H1 (cell line): ENCODE results near the gene ZBTB49. TPM values are rescaled to one million over a fixed set of nuclear protein-coding genes. Genes with fewer than 3 reads are reported as not detected.

Experiments
- CTCF ChIA-PET: fragments of 300-600 bp; sonication (Branson Sonifier 250); formaldehyde crosslinking; loops from one replicate; lab custom pipeline; 2021; ENCODE audit not compliant: partially characterized antibody; lab: Charles Lee
- POLR2A ChIA-PET: fragments of 300-600 bp; sonication (Branson Sonifier 250); formaldehyde crosslinking; loops from one replicate; lab custom pipeline; 2021; ENCODE audit warnings: inconsistent platforms; ENCODE audit not compliant: partially characterized antibody; lab: Charles Lee
- DNase-seq, 2 experiments: peaks; one replicate each; pipeline versions ENCODE4 v3.0.0 to v3.0.0-alpha.2; 2010 to 2022; ENCODE audit warnings: low spot score in 2 of 2, low read depth in 1 of 2, mixed read lengths in 1 of 2
- FAIRE-seq: peaks from 2 replicates; lab custom pipeline; 2011; peaks lifted over from hg19 to GRCh38; lab: Jason Lieb, UNC
- H2AFZ ChIP-seq: 2 replicates; pipeline ENCODE4 v1.8.1; 2012; ENCODE audit warnings: low read length, inconsistent platforms
- H2AK5ac ChIP-seq: 2 replicates; pipeline ENCODE4 v1.6.1; 2013; ENCODE audit warnings: low read depth, low read length
- H2BK120ac ChIP-seq: replicated peaks from 2 replicates; pipeline ENCODE3; 2013; ENCODE audit warnings: low read depth, low read length, inconsistent platforms
- H2BK12ac ChIP-seq: 2 replicates; pipeline ENCODE4 v1.6.1; 2013; ENCODE audit warnings: low read depth, low read length
- H2BK15ac ChIP-seq: 2 replicates; pipeline ENCODE4 v1.6.1; 2013; ENCODE audit warnings: low read length
- H2BK20ac ChIP-seq: 2 replicates; pipeline ENCODE4 v1.6.1; 2013; ENCODE audit warnings: low read length
- H2BK5ac ChIP-seq: 2 replicates; pipeline ENCODE4 v1.6.1; 2013; ENCODE audit warnings: low read depth, low read length
- H3K14ac ChIP-seq: 2 replicates; pipeline ENCODE4 v1.6.1; 2013; ENCODE audit warnings: inconsistent platforms; ENCODE audit not compliant: insufficient read length
- H3K18ac ChIP-seq: 2 replicates; pipeline ENCODE4 v1.6.1; 2013; ENCODE audit warnings: low read length; ENCODE audit errors: extremely low read depth
- H3K23ac ChIP-seq: 2 replicates; pipeline ENCODE4 v1.6.1; 2013; ENCODE audit warnings: inconsistent platforms; ENCODE audit not compliant: insufficient read length
- H3K23me2 ChIP-seq: 2 replicates; pipeline ENCODE4 v1.6.1; 2013; ENCODE audit warnings: low read depth, low read length
- H3K27ac ChIP-seq: 2 replicates; pipeline ENCODE4 v1.6.1; 2011; ENCODE audit warnings: low read depth, low read length, inconsistent platforms
- H3K27me3 ChIP-seq, 4 experiments: replicated peaks in 1 of 4; 1 replicate in 1 of 4; 2 replicates in 3 of 4; pipeline versions ENCODE4 v1.6.1 to v1.8.1; 2011 to 2013; ENCODE audit warnings: low read length in 3 of 4, mild to moderate bottlenecking in 3 of 4, inconsistent platforms in 2 of 4, mixed read lengths in 2 of 4, moderate library complexity in 1 of 4; ENCODE audit not compliant: control insufficient read depth in 3 of 4, insufficient read depth in 3 of 4; ENCODE audit errors: extremely low read depth in 1 of 4
- H3K36me3 ChIP-seq, 4 experiments: 2 replicates each; pipeline versions ENCODE4 v1.6.1 to v1.8.1; 2011 to 2013; ENCODE audit warnings: mild to moderate bottlenecking in 4 of 4, low read length in 3 of 4, moderate library complexity in 2 of 4, control low read depth in 1 of 4, inconsistent platforms in 1 of 4; ENCODE audit not compliant: insufficient read depth in 4 of 4, control insufficient read depth in 2 of 4
- H3K4ac ChIP-seq: replicated peaks from 2 replicates; pipeline ENCODE3; 2013; ENCODE audit warnings: low read length, low read depth, mixed read lengths, inconsistent platforms; ENCODE audit not compliant: insufficient read length
- H3K4me1 ChIP-seq, 4 experiments: replicated peaks in 1 of 4; 1 replicate in 1 of 4; 2 replicates in 3 of 4; pipeline versions ENCODE4 v1.6.1 to v1.8.1; 2011 to 2013; ENCODE audit warnings: low read length in 3 of 4, inconsistent platforms in 2 of 4, mixed read lengths in 1 of 4; ENCODE audit not compliant: insufficient read depth in 4 of 4, control insufficient read depth in 3 of 4
- H3K4me2 ChIP-seq, 2 experiments: 2 replicates each; pipeline versions ENCODE4 v1.6.1 to v1.8.1; 2011 to 2013; ENCODE audit warnings: low read depth in 2 of 2, low read length in 2 of 2, control low read depth in 1 of 2, inconsistent platforms in 1 of 2, mild to moderate bottlenecking in 1 of 2; ENCODE audit not compliant: insufficient read depth in 1 of 2
- H3K4me3 ChIP-seq, 4 experiments: fragments of 200-600, 300-600 bp in 1 of 4; sonication (generic), shearing (Covaris generic), sonication (Bioruptor Twin) in 1 of 4; 2 replicates each; pipeline versions ENCODE4 v1.5.1 to v1.8.1; 2011 to 2016; ENCODE audit warnings: low read length in 4 of 4, low read depth in 3 of 4, control low read depth in 2 of 4, inconsistent platforms in 2 of 4, mild to moderate bottlenecking in 2 of 4, mixed read lengths in 1 of 4, moderate library complexity in 1 of 4; ENCODE audit not compliant: insufficient read depth in 2 of 4; ENCODE audit errors: extremely low read depth in 1 of 4
- H3K56ac ChIP-seq: replicated peaks from 2 replicates; pipeline ENCODE3; 2013; ENCODE audit warnings: low read depth, mild to moderate bottlenecking, mixed read lengths, low read length, inconsistent platforms; ENCODE audit not compliant: insufficient read length
- H3K79me1 ChIP-seq: 2 replicates; pipeline ENCODE4 v1.6.1; 2013; ENCODE audit warnings: low read depth, low read length, control low read depth
- H3K79me2 ChIP-seq, 2 experiments: 2 replicates each; pipeline versions ENCODE4 v1.6.1 to v1.8.1; 2012 to 2013; ENCODE audit warnings: low read length in 2 of 2, mild to moderate bottlenecking in 2 of 2, inconsistent platforms in 1 of 2; ENCODE audit not compliant: insufficient read depth in 2 of 2, control insufficient read depth in 1 of 2
- H3K9ac ChIP-seq, 4 experiments: replicated peaks in 1 of 4; 1 replicate in 1 of 4; 2 replicates in 3 of 4; pipeline versions ENCODE4 v1.6.1 to v1.8.1; 2011 to 2013; ENCODE audit warnings: low read depth in 3 of 4, low read length in 3 of 4, control low read depth in 2 of 4, mild to moderate bottlenecking in 2 of 4, moderate library complexity in 2 of 4, inconsistent platforms in 1 of 4; ENCODE audit errors: extremely low read depth in 1 of 4
- H3K9me3 ChIP-seq, 2 experiments: 2 replicates each; pipeline versions ENCODE4 v1.6.1 to v1.8.1; 2012 to 2013; ENCODE audit warnings: mild to moderate bottlenecking in 2 of 2, moderate library complexity in 2 of 2, control low read depth in 1 of 2, inconsistent platforms in 1 of 2, low read depth in 1 of 2, low read length in 1 of 2, mixed read lengths in 1 of 2; ENCODE audit not compliant: insufficient read depth in 2 of 2
- H4K20me1 ChIP-seq, 2 experiments: replicated peaks in 1 of 2; 2 replicates each; pipeline versions ENCODE3 to v1.8.1; 2011 to 2013; ENCODE audit warnings: inconsistent platforms in 2 of 2, low read length in 2 of 2, mild to moderate bottlenecking in 1 of 2; ENCODE audit not compliant: insufficient read depth in 2 of 2, control insufficient read depth in 1 of 2
- H4K5ac ChIP-seq: 2 replicates; pipeline ENCODE4 v1.6.1; 2013; ENCODE audit warnings: low read length, low read depth, mixed read lengths, inconsistent platforms; ENCODE audit not compliant: insufficient read length
- H4K8ac ChIP-seq: 2 replicates; pipeline ENCODE4 v1.8.0; 2013; ENCODE audit warnings: mild to moderate bottlenecking, moderate library complexity, low read length, inconsistent platforms; ENCODE audit not compliant: insufficient read depth; ENCODE audit errors: extremely low read depth
- H4K91ac ChIP-seq: replicated peaks from 2 replicates; pipeline ENCODE3; 2013; ENCODE audit warnings: low read length, mixed read lengths, inconsistent platforms; ENCODE audit not compliant: insufficient read length
- JUN ChIP-seq: IDR thresholded peaks from 2 replicates; pipeline ENCODE4 v1.6.1; 2011; ENCODE audit warnings: low read depth, mild to moderate bottlenecking, improper control_type of control experiment, low read length
- NRF1 ChIP-seq: IDR thresholded peaks from 2 replicates; pipeline ENCODE4 v1.6.1; 2011; ENCODE audit warnings: mild to moderate bottlenecking, low read depth, low read length, improper control_type of control experiment
- TCF12 ChIP-seq: IDR thresholded peaks from 2 replicates; pipeline ENCODE4 v1.6.1; 2011; ENCODE audit warnings: low read depth, mild to moderate bottlenecking, low read length
- WGBS, 2 experiments: shearing (Covaris generic) in 1 of 2; methylation state at CpG; one replicate each; pipeline versions ENCODE4 v1.1.6 to v1.1.7; 2013 to 2015; ENCODE audit warnings: low lambda C conversion rate in 2 of 2, mixed read lengths in 2 of 2, inconsistent platforms in 1 of 2, low coverage in 1 of 2, missing lambda C conversion rate in 1 of 2; ENCODE audit not compliant: insufficient replicate concordance in 2 of 2, insufficient coverage in 1 of 2, insufficient read length in 1 of 2; ENCODE audit errors: extremely low coverage in 1 of 2, missing lambda C conversion rate in 1 of 2; 5-methylcytosine and 5-hydroxymethylcytosine counted together
- polyA plus RNA-seq, 7 experiments: library from polyadenylated mRNA; depleted of rRNA in 3 of 7; stranded (reverse) in 5 of 7; unstranded in 2 of 7; fragments of >200 nt in 5 of 7; fragments of 200-250 nt in 2 of 7; gene quantifications; 1 replicate in 5 of 7; 2 replicates in 1 of 7; 4 replicates in 1 of 7; pipeline versions ENCODE4 v1.2.1 to v1.2.3, GENCODE V29; 2011 to 2013; ENCODE audit warnings: missing spikeins in 2 of 7, mixed read lengths in 2 of 7
- total RNA-seq: library from RNA; stranded (reverse); fragmentation: NEBNext Ultra II Directional; extraction: Animal tissue kit (Norgen Biotek cat#: 25700); gene quantifications from 2 replicates; pipeline ENCODE4 v1.2.1, GENCODE V29; 2021
- TF ChIP-seq, protein P1 (sequence below): IDR thresholded peaks from 2 replicates; pipeline ENCODE4 v1.6.1; 2012; ENCODE audit warnings: inconsistent platforms
- TF ChIP-seq, protein P2 (sequence below): IDR thresholded peaks from 2 replicates; pipeline ENCODE4 v1.6.1; 2011; ENCODE audit warnings: low read length, improper control_type of control experiment

Gene ZBTB49
- total and polyA plus RNA-seq, 2 of the 8 experiments (the other 6 are each of a cell fraction or from before 2014, with no cell fraction given) = 4.2 to 6.8 TPM

DNA sequence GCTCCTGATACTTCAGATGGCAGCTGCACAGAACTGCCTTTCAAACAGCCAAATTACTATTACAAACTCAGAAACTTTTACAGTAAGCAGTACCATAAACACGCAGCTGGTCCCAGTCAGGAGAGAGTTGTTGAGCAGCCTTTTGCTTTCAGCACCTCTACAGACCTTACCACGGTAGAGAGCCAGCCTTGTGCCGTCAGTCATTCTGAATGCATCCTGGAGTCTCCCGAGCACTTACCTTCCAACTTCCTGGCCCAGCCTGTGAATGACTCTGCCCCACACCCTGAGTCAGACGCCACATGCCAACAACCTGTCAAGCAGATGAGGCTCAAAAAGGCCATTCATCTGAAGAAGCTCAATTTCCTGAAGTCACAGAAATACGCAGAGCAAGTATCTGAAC, 12.4 kb downstream of the ZBTB49 start:
- H3K4ac ChIP-seq = no peak overlapping the region
- ChIA-PET POLR2A (no interaction called here), CTCF (interaction anchor here (1.0 kb wide), 1 partner anchor 421 kb away, joined by 3 read pairs; no protein-coding TSS in a partner anchor)
- H3K9ac ChIP-seq = no peak overlapping the region
- DNase-seq = no peak
- H2BK15ac ChIP-seq = no peak overlapping the region
- no peak overlapping the region for H2BK20ac ChIP-seq
- TF ChIP-seq TCF12 = no peak
- TF ChIP-seq NRF1 = no peak
- TF ChIP-seq, protein P1, sequence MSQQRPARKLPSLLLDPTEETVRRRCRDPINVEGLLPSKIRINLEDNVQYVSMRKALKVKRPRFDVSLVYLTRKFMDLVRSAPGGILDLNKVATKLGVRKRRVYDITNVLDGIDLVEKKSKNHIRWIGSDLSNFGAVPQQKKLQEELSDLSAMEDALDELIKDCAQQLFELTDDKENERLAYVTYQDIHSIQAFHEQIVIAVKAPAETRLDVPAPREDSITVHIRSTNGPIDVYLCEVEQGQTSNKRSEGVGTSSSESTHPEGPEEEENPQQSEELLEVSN = no peak
- TF ChIP-seq JUN = no peak
- TF ChIP-seq, protein P2, sequence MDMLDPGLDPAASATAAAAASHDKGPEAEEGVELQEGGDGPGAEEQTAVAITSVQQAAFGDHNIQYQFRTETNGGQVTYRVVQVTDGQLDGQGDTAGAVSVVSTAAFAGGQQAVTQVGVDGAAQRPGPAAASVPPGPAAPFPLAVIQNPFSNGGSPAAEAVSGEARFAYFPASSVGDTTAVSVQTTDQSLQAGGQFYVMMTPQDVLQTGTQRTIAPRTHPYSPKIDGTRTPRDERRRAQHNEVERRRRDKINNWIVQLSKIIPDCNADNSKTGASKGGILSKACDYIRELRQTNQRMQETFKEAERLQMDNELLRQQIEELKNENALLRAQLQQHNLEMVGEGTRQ = no peak
- H3K36me3 ChIP-seq = peaks cover 0 to 17% (median 9%) of the 10 kb centered on the region in 4 experiments; a peak in 7 of 8 replicates
- peaks cover 2 to 5% of the 10 kb centered on the region in 2 experiments for H4K20me1 ChIP-seq
- no peak overlapping the region for H4K8ac ChIP-seq
- no peak overlapping the region for H3K4me2 ChIP-seq
- peaks cover 0 to 7% of the 10 kb centered on the region in 2 experiments; a peak in 1 of 4 replicates for H3K79me2 ChIP-seq
- H3K79me1 ChIP-seq = no peaks in the 10 kb centered on the region; the same call in 1 of the 2 replicates
- 80% methylated on average over 6 of the region's 6 CpGs; no CpG with 5 or more reads in 1 of the 2 experiments for WGBS, 2 experiments
- no peak overlapping the region for H2AFZ ChIP-seq
- H3K23me2 ChIP-seq = no peaks in the 10 kb centered on the region
- H3K56ac ChIP-seq = no peak overlapping the region
- H3K14ac ChIP-seq = no peak overlapping the region
- H3K9me3 ChIP-seq = no peaks in the 10 kb centered on the region
- H2BK120ac ChIP-seq = no peak overlapping the region
- no peak overlapping the region; the same call in 1 of the 2 replicates for H2BK5ac ChIP-seq
- H3K27me3 ChIP-seq = no peaks in the 10 kb centered on the region
- no peak overlapping the region for H3K23ac ChIP-seq
- no peak overlapping the region for H2BK12ac ChIP-seq
- H2AK5ac ChIP-seq = no peak overlapping the region
- no peak overlapping the region for H4K91ac ChIP-seq
- H3K27ac ChIP-seq = no peak overlapping the region
- no peak overlapping the region for H3K4me3 ChIP-seq
- H3K18ac ChIP-seq = no peak overlapping the region
- H4K5ac ChIP-seq = no peak overlapping the region
- H3K4me1 ChIP-seq = no peaks in the 10 kb centered on the region
- FAIRE-seq = no peak
